Fibroblast of the conjunctiva (primary cell): Measurements from ENCODE around the gene BANP.
A peak's percentile ranks its signal among the peaks of the same experiment; 100 is the strongest.
"Not testable (repeated sequence)": the region's sequence is repeated elsewhere in the genome, so short reads cannot be mapped to it uniquely, and the experiment has no call there.

Experiments
- DNase-seq: peaks from one replicate; pipeline ENCODE4 v3.0.0-alpha.2; 2010; ENCODE audit warnings: low read depth

BANP gene

DNA sequence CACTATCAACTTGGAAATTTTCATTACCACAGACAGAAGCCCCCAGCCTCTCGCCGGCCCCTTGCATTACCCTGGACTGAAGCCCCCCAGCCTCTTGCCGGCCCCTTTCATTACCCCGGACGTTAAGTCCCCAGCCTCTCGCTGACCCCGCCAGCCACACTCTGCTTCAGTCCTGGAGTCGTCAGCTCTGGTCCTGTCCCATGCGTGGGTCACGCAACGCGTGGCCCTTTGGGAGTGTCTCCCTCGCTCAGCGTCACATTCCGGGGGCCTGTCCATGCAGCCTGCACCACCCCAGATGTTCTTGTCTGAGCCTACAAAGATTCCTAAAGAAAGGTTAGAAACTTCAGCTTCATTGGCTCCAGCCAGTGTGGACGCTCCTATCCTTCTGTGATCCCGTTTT lies 153.1 kb downstream of the BANP start:
- not testable (repeated sequence) for DNase-seq

DNA sequence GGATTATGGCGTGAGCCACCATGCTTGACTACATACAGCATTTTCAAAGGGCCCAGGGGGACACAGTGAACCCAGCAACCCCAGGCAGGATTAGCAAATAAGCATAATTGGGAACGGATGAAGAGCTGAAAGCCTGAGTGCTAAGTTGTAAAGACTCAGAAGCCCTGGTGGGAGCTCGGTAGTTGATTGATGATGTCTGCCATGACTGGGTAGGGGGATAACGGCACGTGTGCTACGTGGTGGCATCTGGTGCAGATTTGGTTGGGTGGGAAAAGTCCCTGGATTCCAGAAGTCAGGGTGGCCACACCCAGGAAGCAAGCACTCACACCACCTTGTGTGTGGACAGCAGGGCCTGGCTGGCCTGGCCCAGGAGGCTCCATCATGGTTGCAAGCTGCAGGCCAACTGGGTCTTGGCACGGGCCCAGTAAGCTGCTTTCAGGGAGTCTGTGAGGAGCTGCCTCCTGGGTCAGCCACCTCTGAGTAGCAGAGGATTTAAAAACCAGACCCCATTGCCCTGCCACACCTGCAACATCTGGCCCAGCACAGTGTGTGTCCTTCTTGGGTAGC lies 154.4 kb downstream of the BANP start:
- DNase-seq: not testable (repeated sequence)

DNA sequence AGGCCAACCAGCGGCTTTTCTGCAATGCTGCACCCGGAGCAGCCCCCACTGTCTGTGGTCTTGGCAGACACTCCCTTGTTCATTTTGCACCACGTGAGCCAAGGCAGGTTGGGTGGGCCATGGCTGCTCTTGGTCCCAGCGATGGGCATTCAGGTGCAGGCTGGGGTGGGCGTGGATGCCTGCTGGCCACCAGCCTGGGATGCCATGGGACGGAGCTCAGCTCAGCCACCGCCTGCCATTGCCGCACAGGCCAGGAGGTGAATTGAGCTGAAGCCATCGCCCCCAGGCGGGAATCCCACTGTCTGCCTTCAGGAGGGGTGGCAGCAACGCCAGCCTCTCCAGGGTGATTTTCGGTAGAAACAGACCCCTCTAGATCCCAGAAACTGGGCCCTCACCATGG lies 155.3 kb downstream of the BANP start:
- not testable (repeated sequence) for DNase-seq

DNA sequence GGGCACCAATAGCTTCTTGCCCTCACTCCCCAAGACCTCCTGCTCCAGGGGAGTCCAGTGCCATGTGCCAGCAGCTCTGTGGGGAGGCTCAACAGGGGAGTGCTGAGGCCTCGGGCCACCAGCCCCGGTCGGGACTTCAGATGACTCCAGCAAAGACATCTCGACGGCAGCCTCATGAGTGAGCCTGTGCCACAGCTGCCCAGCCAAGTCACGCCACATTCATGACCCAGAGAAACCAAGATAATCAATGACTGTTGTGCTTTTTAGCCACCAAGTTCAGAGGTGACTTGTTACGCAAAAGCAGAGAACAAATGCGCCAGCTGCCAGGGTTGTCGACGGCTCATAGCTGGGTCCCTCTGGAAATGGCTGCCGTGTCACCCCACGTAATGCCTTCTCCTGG lies 157.5 kb downstream of the BANP start:
- DNase-seq: no peak

DNA sequence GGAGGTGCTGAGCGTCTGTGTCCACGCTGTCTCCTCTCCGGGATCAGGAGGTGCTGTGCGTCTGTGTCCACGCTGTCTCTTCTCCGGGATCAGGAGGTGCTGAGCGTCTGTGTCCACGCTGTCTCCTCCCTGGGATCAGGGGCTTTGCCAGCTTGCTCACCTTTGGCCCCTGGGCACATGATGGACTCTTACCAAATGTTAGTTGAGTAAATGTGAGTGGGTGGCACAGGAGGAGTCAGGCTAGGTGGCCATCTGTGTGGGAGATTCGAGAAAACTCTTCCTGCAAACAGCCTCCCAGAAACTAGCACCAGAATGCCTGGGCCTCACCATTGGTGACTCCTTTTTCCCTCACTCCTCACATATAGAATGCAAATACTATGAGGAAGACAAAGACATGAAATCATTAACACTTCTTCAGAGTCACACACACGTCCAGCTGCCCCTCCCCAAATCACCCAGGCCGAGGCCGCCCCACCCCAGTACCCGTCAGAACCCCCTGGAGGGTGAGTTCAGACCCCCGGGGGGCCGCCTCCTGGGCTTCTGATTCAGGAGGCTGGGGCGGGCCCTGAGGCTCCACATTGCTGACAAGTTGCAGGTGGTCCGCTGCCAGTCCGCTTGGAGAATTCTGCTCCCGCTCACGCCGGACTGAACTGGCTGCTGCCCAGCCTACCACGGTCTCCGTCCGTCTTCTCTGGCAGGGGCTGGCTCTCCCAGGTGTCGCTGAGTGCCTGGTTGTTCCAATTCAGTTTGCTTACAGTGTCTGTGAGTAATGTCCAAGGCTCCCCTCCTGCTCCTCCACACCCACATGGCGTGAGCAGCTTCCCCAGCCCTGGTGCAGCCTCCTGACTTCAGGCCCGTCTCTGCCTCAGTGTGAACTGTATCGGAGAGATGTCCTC lies 158.7 kb downstream of the BANP start:
- DNase-seq: not testable (repeated sequence)

DNA sequence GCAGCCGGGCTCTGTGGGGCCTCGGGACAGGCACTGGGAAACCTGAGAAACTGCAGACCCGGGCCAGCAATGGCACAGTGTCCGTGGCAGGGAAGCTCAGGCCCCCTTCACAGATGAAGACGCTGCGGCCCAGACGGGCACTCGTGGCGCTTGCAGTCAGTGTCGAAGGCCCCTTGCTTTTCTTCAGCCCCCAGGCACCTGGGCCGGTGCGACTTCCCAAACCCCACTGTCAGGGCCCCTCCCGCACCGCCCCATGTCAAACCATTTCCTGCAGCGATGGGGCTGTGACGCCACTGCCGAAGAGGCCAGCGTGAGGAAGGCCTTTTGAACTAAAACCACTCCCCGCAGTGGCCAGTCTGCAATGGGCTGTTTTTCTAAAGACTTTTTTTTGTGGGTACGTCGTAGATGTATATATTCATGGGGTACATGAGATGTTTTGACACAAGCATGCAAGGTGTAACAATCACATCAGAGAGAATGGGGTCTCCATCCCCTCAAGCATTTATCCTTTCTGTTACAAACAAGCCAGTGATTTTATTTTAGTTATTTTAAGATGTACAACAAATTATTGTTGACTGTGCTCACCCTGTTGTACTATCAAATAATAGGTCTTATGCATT lies 159.8 kb downstream of the BANP start:
- not testable (repeated sequence) for DNase-seq

DNA sequence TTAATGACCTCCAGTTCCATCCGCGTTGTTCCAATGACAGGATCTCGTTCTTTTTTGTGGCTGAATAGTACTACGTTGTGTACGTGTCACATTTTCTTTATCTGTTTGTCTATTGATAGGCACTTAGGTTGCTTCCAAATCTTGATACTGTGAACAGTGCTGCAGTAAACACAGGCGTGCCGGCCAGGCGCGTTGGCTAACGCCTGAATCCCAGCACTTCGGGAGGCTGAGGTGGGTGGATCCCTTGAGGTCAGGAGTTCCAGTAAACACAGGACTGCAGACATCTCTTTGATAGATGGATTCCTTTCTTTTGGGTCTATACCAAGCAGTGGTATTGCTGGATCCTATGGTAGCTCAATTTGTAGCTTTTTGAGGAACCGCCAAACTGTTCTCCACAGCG lies 160.7 kb downstream of the BANP start:
- not testable (repeated sequence) for DNase-seq

DNA sequence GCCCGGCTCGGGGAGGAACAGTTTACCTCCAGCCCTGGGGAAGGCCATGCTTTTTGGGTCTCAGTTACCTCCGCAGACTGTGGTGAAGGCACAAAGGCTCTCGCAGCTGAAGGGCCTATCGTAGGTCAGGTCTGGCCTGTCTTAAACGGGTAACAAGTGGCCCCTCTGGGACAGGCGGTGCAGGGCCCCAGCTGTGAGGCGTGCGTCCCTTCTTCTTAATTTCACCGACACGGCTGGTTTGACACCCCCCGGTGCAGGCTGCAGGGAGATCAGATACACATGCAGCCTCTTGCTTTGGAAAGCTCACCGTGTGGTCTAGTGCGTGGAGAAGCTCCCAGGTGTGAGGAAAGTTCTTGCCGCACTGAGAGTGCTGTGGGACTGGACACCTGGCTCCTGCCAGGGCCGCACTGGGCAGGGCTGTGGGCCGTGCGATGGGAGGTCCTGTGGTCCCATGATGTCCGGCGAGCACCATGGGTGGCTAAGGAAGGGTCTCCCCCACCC lies 162.4 kb downstream of the BANP start:
- DNase-seq: no peak

DNA sequence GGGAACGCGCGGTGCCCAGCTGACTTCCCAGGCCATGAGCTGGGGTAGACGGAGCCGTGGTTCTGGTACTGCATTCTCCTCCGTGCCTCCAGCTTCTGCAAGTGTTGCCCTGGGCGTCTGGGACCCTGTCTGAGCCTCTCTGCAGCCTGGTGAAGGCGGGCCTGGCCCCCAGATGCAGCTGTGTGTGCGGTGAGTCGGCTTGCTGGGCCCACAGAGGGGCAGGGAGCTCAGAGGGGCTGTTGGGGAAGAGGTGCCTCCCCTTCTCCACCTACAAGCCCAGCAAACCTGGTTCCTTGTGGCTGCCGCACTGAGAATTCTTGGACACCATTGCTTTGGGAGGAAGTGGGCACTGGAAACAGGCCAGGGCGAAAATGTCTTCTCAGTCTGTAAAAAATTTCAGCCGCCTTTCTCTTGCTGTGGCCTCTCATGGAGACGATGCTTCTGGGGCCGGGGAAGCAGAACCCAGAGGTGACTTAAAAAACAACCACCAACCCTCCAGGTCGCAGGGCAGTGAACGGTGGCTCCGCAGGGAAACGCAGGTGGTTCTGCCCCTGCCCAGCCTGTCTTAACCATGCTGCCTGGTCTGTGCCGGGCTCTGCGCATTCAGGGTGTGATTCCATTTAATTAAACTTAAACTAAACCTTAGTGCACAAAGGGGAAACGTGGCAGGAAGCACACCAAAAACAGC lies 163.5 kb downstream of the BANP start:
- DNase-seq: not testable (repeated sequence)

DNA sequence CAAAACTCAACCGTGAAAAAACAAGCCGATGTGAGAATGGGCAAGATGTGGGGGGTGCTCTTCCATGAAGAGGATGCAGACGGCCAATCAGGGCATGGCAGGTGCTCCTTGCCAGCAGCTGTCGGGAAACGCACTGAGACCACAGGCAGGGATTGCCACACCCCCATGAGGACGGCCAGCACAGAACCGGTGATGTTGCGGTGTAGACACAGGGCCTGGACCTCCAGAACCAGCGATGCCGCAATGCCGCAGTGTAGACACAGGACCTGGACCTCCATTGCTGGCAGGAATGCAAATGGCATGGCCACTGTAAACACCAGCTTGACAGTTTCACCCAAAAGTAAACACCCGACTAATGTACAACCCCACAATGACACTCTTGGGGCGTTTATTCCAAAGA lies 164.9 kb downstream of the BANP start:
- DNase-seq: no peak

DNA sequence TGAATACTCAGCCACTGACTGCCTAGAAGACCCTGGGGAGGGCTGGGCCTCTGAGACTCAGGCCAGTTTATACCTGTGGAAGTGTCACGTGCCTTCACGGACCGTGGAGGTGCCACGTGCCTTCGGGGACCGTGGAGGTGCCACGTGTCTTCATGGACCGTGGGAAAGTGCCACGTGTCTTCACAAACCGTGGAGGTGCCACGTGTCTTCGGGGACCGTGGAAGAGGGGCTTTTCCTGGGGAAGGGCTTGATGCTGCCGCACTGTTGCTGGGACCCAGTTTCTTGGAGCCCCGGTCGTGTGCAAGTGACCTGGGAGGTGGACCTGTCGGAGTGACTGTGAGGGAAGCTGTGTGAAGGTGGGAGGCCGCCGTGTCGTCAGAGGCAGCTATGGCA lies 166.2 kb downstream of the BANP start:
- DNase-seq: no peak

DNA sequence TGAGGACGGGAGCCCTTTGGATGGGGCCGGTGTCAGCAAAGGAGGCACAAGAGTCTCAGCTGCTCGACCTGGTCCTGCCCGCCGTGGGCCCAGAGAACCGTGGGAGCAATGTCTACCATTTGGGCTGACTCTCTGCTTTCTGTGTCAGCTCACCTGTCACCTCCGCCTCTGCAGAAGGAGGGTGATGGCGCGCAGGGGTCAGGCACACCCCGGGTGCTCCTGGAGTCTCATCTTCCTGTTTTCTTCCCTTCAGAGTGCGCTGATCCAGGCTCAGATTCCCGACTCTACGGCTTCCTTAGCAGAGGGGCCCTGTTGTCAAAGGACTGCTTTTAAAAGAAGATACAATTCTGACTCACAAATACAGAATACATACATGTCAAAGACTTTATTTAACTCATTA lies 167.1 kb downstream of the BANP start:
- DNase-seq: no peak

DNA sequence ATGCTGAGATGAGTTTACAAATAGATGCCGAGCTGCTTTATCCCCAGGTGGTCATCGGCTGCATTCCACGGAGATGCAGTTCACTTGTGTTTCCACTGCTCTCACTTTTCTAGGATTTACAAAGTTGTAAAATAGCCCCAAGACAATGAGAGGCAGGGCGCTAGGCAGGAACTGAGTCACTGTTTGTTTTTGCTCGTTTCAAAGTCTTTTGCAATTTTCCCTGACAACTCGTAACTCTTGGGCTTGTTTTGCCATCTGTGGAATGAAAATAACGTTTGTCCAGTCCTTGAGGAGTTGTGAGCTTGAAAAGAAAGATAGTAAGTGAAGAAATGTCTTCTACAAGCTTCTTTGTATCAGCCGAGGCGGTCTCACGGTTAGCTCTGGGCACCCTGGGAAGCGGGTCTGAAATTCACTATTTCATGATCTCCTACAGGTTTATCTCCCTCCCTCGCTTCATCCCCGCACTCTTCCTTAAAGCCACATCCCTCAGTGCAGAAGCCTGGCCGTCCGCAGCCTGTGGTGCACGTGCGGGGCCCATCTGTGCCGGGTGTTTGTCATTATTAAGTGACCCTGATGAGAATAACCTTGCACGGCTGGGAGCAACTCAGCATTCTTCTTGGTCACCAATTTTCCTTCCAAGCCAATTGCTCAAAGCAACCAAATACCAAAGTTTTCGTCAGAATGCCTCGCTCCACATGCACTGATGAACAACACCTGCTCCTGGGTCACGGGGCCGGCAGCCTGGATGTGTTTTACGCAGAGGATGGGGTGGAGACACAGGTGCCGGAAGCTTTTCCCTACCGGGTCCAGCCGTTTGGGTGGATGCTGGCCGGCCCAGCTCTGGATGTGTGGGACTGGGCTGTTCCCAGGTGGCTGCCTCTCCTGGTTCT lies 167.9 kb downstream of the BANP start:
- peak; percentile 88 for DNase-seq

DNA sequence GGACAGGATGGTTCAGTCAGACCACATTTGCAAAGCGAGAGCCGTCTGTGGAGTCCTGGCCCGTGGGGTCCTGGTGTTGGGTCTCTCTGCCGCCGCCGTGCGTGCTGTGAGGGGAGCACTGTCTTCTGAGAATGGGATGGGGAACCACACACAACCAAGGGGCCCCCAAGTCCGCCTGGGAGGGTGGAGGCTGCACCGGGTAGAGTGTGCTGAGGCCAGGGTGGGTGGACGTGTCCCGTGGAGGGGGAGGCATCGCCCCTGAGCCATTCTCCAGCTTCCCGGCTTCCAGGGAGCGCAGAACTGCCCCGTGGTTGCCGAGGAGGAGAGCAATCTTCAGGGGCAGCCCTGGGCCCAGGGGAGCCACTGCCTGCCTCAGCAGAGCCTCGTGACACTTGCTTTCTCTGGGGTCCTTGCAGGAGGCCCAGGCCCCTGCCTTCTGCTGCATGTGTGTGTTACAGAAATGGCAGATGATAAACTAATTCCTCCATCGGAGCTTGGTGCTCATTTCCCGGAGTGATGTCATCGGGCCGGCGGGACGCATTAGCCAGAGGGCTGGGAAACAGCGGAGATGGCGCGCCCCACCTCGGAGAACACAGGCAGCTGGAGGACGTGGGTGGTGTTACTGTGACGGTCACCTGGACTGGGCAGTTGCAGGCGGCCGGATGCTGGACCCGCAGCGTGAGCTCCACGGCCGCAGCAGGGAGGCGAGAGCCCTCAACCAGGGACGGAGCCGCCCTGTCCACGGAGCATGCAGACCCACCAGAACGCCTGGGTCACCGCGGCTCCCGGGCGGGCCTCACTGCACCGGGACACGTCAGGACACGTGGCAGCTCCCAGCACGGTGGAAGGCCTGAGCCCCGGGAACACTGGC lies 168.9 kb downstream of the BANP start:
- not testable (repeated sequence) for DNase-seq

DNA sequence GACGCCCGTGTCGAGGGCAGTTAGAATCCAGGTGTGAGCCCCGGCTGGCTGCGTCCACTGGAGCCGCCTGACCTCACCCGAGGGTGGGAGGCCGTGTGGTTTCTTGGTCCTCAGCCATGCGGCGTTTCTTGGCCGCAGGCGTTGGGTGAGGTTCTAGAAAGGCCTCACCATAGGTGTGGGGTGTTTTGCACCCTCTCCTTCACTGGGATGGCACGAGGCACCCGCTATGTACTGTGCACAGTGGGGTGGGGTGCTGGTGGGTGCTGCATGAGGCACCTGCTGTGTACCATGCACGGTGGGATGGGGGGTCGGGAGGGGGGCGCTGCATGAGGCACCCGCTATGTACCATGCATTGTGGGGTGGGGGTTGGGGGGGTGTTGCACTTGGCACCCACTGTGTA lies 169.6 kb downstream of the BANP start:
- no peak for DNase-seq

DNA sequence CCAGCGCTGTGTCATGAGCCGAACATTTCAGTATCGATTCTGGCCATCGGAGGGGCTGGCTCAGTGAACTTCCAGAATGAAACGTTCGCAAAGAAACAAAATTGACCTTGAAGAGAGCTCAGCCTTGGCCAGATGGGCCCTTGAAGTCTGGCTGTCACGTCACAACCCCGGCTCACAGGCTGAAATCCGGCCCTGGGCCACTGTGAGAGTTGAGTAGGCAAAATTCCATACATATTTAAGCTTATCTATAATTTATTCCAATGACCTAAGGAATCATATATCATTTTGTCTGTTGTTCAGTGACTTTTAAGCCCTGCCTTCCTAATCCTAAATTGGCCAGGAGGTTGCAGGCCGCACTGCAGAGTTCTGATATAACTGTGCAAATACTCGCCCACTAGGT lies 170.2 kb downstream of the BANP start:
- DNase-seq: not testable (repeated sequence)

DNA sequence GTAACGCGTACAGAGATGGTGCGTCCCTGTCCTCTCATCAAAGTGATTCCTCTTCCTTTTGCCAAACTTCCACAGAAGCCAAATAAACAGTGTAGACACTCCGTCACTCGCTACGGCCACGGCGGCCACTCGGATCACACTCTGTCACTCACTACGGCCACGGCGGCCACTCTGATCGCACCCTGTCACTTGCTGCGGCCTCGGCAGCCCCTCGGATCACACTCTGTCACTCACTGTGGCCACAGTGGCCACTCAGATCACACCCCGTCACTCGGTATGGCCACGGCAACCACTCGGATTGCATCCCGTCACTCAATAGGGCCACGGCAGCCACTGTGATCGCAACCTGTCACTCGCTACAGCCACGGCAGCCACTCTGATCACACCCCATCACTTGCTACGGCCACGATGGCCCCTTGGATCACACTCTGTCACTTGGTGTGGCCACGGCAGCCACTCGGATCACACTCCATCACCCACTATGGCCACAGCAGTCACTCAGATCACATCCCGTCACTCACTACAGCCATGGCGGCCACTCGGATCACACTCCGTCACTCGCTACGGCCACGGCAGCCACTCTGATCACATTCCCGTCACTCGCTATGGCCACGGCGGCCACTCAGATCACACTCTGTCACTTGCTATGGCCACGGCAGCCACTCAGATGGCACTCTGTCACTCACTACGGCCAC lies 170.8 kb downstream of the BANP start:
- no peak for DNase-seq
